ENCODE results near the gene STK11IP. TPM values are rescaled to one million over a fixed set of nuclear protein-coding genes. Genes with fewer than 3 reads are reported as not detected.

STK11IP gene
- total RNA-seq, 1 donor: 22.1 TPM

DNA sequence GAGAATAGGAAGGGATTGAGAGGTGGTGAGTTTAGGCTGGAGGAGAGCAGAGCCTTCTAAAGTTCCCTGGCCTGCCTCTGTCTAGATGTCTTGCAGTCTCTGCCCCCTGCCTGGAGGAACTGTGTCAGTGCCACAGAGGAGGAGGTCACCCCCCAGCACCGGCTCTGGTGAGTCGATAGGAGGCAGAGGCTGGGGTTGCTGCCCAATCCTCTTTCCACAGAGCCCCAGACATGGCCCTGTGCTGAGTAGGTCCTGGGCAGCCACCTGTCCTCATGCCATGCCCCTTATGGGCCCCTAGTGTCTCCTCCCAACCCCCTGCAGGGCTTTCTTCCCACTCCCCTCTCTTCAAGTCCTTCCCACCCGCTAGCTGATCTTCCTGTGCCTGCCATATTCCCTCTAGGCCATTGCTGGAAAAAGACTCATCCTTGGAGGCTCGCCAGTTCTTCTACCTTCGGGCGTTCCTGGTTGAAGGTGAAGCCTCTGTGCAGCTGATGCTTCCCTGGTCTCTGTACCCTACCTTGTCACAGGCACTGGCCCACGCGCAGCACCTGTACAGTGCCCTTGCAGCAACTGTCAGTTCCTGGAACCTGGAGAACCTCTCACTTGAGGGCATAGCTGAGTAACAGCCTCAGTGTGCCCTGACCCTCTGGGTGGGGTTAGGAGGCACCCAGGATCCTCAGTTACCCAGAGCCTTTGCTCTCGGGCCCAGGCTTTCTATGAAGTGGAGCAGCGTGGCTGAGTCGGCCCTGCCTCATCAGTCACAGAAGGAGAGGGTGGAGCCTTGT is 16.6 kb downstream of the STK11IP start:
- no peaks in the 10 kb centered on the region for H3K79me2 ChIP-seq (ENCODE audit: insufficient read depth, low read length)
- H2AFZ ChIP-seq (ENCODE audit: low read length): no peak overlapping the region
- no peak overlapping the region for H3K27ac ChIP-seq (ENCODE audit: low read depth, low read length)
- DNase-seq (ENCODE audit: insufficient read length, low spot score, missing footprints): peak; percentile 59
- TF ChIP-seq, protein P1, sequence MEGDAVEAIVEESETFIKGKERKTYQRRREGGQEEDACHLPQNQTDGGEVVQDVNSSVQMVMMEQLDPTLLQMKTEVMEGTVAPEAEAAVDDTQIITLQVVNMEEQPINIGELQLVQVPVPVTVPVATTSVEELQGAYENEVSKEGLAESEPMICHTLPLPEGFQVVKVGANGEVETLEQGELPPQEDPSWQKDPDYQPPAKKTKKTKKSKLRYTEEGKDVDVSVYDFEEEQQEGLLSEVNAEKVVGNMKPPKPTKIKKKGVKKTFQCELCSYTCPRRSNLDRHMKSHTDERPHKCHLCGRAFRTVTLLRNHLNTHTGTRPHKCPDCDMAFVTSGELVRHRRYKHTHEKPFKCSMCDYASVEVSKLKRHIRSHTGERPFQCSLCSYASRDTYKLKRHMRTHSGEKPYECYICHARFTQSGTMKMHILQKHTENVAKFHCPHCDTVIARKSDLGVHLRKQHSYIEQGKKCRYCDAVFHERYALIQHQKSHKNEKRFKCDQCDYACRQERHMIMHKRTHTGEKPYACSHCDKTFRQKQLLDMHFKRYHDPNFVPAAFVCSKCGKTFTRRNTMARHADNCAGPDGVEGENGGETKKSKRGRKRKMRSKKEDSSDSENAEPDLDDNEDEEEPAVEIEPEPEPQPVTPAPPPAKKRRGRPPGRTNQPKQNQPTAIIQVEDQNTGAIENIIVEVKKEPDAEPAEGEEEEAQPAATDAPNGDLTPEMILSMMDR (IDR thresholded peaks at IDR 0.05; ENCODE audit: extremely low read depth, low read depth, low read length): no peak
- no peak overlapping the region for H3K4me3 ChIP-seq (ENCODE audit: insufficient read depth, low read length)
- H3K4me2 ChIP-seq (ENCODE audit: insufficient read depth, low read length): no peak overlapping the region
- H3K27me3 ChIP-seq (ENCODE audit: insufficient read depth, low read length): no peaks in the 10 kb centered on the region
- no peaks in the 10 kb centered on the region for H4K20me1 ChIP-seq (ENCODE audit: insufficient read depth, low read length)
- H3K9me3 ChIP-seq (ENCODE audit: low read depth, low read length): no peaks in the 10 kb centered on the region
- H3K36me3 ChIP-seq (ENCODE audit: insufficient read depth, low read length): peaks cover 9% of the 10 kb centered on the region
- H3K4me1 ChIP-seq (ENCODE audit: insufficient read depth, low read length): no peaks in the 10 kb centered on the region

DNA sequence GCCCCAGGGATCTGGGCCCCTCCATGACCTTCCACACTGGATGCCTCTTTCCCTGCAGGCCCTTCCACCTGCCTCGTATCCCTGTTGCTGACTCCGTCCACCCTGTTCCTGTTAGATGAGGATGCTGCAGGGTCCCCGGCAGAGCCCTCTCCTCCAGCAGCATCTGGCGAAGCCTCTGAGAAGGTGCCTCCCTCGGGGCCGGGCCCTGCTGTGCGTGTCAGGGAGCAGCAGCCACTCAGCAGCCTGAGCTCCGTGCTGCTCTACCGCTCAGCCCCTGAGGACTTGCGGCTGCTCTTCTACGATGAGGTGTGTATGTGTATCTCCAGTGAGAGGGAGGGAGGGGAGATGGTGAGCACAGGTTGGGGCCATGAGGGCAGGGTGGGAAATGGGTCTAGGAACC is 17.4 kb downstream of the STK11IP start:
- TF ChIP-seq, protein P1 (IDR thresholded peaks at IDR 0.05; ENCODE audit: extremely low read depth, low read depth, low read length): no peak
- H3K9me3 ChIP-seq (ENCODE audit: low read depth, low read length): no peaks in the 10 kb centered on the region
- no peaks in the 10 kb centered on the region for H4K20me1 ChIP-seq (ENCODE audit: insufficient read depth, low read length)
- H3K27me3 ChIP-seq (ENCODE audit: insufficient read depth, low read length): no peaks in the 10 kb centered on the region
- no peak overlapping the region for H3K4me3 ChIP-seq (ENCODE audit: insufficient read depth, low read length)
- H2AFZ ChIP-seq (ENCODE audit: low read length): no peak overlapping the region
- no peak overlapping the region for H3K4me2 ChIP-seq (ENCODE audit: insufficient read depth, low read length)
- no peaks in the 10 kb centered on the region for H3K79me2 ChIP-seq (ENCODE audit: insufficient read depth, low read length)
- no peaks in the 10 kb centered on the region for H3K4me1 ChIP-seq (ENCODE audit: insufficient read depth, low read length)
- H3K36me3 ChIP-seq (ENCODE audit: insufficient read depth, low read length): peaks cover 9% of the 10 kb centered on the region
- H3K27ac ChIP-seq (ENCODE audit: low read depth, low read length): no peak overlapping the region
- DNase-seq (ENCODE audit: insufficient read length, low spot score, missing footprints): peak; percentile 26

DNA sequence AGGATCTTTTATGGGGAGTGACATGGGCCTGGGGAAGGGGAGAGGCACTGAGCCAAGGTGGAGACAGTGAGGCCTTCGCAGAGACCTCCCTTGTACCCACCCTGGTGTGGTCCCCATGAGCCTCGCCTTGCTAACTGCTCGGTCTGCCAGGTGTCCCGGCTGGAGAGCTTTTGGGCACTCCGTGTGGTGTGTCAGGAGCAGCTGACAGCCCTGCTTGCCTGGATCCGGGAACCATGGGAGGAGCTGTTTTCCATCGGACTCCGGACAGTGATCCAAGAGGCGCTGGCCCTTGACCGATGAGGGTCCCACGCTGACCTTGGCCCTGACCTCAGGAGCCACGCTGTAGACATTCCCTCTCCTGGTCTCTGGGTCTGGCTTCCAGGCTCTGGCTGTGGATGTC is 18.2 kb downstream of the STK11IP start:
- Histone ChIP-seq H3K9me3 (ENCODE audit: low read depth, low read length) (no peaks in the 10 kb centered on the region), H3K79me2 (ENCODE audit: insufficient read depth, low read length) (no peaks in the 10 kb centered on the region), H3K36me3 (ENCODE audit: insufficient read depth, low read length) (peaks cover 9% of the 10 kb centered on the region), H4K20me1 (ENCODE audit: insufficient read depth, low read length) (no peaks in the 10 kb centered on the region), H2AFZ (ENCODE audit: low read length) (no peak overlapping the region), H3K4me3 (ENCODE audit: insufficient read depth, low read length) (no peak overlapping the region), H3K4me1 (ENCODE audit: insufficient read depth, low read length) (no peaks in the 10 kb centered on the region), H3K27me3 (ENCODE audit: insufficient read depth, low read length) (no peaks in the 10 kb centered on the region), H3K27ac (ENCODE audit: low read depth, low read length) (no peak overlapping the region), H3K4me2 (ENCODE audit: insufficient read depth, low read length) (no peak overlapping the region)
- DNase-seq (ENCODE audit: insufficient read length, low spot score, missing footprints): peak; percentile 72
- TF ChIP-seq, protein P1 (IDR thresholded peaks at IDR 0.05; ENCODE audit: extremely low read depth, low read depth, low read length): no peak

DNA sequence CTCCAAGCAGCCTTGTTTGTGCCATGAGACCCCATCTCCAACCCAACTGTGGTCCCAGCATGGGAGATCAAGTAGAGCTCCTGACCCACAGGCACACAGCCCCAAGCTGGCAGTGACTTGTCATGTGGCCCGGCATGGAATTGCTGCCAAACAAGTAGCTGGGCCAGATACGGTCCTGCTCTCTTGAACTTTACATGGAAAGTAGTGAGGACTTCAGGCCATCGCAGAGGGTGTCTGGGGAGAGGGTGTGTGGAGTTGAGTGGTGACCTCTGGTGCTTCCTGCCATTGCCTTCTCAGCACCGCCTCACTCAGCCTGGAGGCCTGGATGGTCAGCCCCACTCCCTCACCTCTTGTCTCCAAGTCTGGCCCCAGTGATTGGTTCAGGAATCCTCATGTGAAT is 18.9 kb downstream of the STK11IP start:
- H3K79me2 ChIP-seq (ENCODE audit: insufficient read depth, low read length): no peaks in the 10 kb centered on the region
- no peaks in the 10 kb centered on the region for H3K4me1 ChIP-seq (ENCODE audit: insufficient read depth, low read length)
- peaks cover 9% of the 10 kb centered on the region for H3K36me3 ChIP-seq (ENCODE audit: insufficient read depth, low read length)
- no peak overlapping the region for H3K4me2 ChIP-seq (ENCODE audit: insufficient read depth, low read length)
- no peak overlapping the region for H3K27ac ChIP-seq (ENCODE audit: low read depth, low read length)
- peak; percentile 48 for DNase-seq (ENCODE audit: insufficient read length, low spot score, missing footprints)
- no peaks in the 10 kb centered on the region for H3K27me3 ChIP-seq (ENCODE audit: insufficient read depth, low read length)
- TF ChIP-seq, protein P1 (IDR thresholded peaks at IDR 0.05; ENCODE audit: extremely low read depth, low read depth, low read length): no peak
- no peaks in the 10 kb centered on the region for H3K9me3 ChIP-seq (ENCODE audit: low read depth, low read length)
- no peak overlapping the region for H3K4me3 ChIP-seq (ENCODE audit: insufficient read depth, low read length)
- no peak overlapping the region for H2AFZ ChIP-seq (ENCODE audit: low read length)
- no peaks in the 10 kb centered on the region for H4K20me1 ChIP-seq (ENCODE audit: insufficient read depth, low read length)
